Common myeloid progenitor, CD34-positive (primary cell): ENCODE data around the gene EXOG.

Experiments
- CTCF ChIA-PET: fragments of 350-600 bp; sonication (Branson Sonifier 250); formaldehyde crosslinking; loops from one replicate; lab custom pipeline; 2021; ENCODE audit warnings: antibody characterized with exemption; lab: Charles Lee
- POLR2A ChIA-PET: fragments of 350-600 bp; sonication (Branson Sonifier 250); formaldehyde crosslinking; loops from one replicate; lab custom pipeline; 2021; ENCODE audit warnings: antibody characterized with exemption; lab: Charles Lee
- DNase-seq, 3 donors: peaks; one replicate each; pipeline versions ENCODE4 v3.0.0 to v3.0.0-alpha.2; 2013
- H3K27ac ChIP-seq, 2 experiments: 1 replicate in 1 of 2; 2 replicates in 1 of 2; pipeline ENCODE4 v1.7.0; 2013; ENCODE audit warnings: inconsistent platforms in 2 of 2, low read length in 2 of 2, mild to moderate bottlenecking in 2 of 2, low read depth in 1 of 2, moderate library complexity in 1 of 2; ENCODE audit not compliant: severe bottlenecking in 2 of 2, insufficient read depth in 1 of 2, poor library complexity in 1 of 2
- H3K27me3 ChIP-seq, 5 experiments: replicated peaks in 2 of 5; 1 replicate in 3 of 5; 2 replicates in 2 of 5; pipeline versions ENCODE4 v1.6.1 to v1.7.0; 2013; ENCODE audit warnings: low read length in 4 of 5, mild to moderate bottlenecking in 2 of 5, moderate library complexity in 2 of 5, inconsistent platforms in 1 of 5; ENCODE audit not compliant: insufficient read depth in 5 of 5, control insufficient read depth in 4 of 5
- H3K36me3 ChIP-seq, 4 experiments: 1 replicate in 2 of 4; 2 replicates in 2 of 4; pipeline versions ENCODE4 v1.6.1 to v1.7.0; 2013; ENCODE audit warnings: low read length in 3 of 4, control low read depth in 1 of 4, mild to moderate bottlenecking in 1 of 4; ENCODE audit not compliant: control insufficient read depth in 4 of 4, insufficient read depth in 4 of 4
- H3K4me1 ChIP-seq, 4 experiments: 1 replicate in 3 of 4; 2 replicates in 1 of 4; pipeline versions ENCODE4 v1.6.1 to v1.7.1; 2013; ENCODE audit warnings: low read length in 3 of 4, mild to moderate bottlenecking in 3 of 4, control low read depth in 1 of 4, inconsistent platforms in 1 of 4, moderate library complexity in 1 of 4; ENCODE audit not compliant: control insufficient read depth in 4 of 4, insufficient read depth in 4 of 4; ENCODE audit errors: control extremely low read depth in 1 of 4
- H3K4me3 ChIP-seq, 7 experiments: 1 replicate in 4 of 7; 2 replicates in 3 of 7; pipeline versions ENCODE4 v1.5.1 to v1.7.0; 2013; ENCODE audit warnings: mild to moderate bottlenecking in 7 of 7, low read length in 6 of 7, moderate library complexity in 6 of 7, inconsistent platforms in 2 of 7, low read depth in 2 of 7, control low read depth in 1 of 7; ENCODE audit not compliant: insufficient read depth in 4 of 7, control insufficient read depth in 1 of 7; ENCODE audit errors: extremely low read depth in 1 of 7
- H3K9me3 ChIP-seq, 5 experiments: 1 replicate in 4 of 5; 2 replicates in 1 of 5; pipeline versions ENCODE4 v1.6.1 to v1.7.1; 2013; ENCODE audit warnings: low read length in 4 of 5, mild to moderate bottlenecking in 2 of 5, inconsistent platforms in 1 of 5, low read depth in 1 of 5, moderate library complexity in 1 of 5; ENCODE audit not compliant: control insufficient read depth in 4 of 5, insufficient read depth in 2 of 5; ENCODE audit errors: control extremely low read depth in 1 of 5
- WGBS: methylation state at CpG from one replicate; pipeline ENCODE4 v1.1.5; 2013; ENCODE audit not compliant: insufficient coverage; 5-methylcytosine and 5-hydroxymethylcytosine counted together

EXOG gene

DNA sequence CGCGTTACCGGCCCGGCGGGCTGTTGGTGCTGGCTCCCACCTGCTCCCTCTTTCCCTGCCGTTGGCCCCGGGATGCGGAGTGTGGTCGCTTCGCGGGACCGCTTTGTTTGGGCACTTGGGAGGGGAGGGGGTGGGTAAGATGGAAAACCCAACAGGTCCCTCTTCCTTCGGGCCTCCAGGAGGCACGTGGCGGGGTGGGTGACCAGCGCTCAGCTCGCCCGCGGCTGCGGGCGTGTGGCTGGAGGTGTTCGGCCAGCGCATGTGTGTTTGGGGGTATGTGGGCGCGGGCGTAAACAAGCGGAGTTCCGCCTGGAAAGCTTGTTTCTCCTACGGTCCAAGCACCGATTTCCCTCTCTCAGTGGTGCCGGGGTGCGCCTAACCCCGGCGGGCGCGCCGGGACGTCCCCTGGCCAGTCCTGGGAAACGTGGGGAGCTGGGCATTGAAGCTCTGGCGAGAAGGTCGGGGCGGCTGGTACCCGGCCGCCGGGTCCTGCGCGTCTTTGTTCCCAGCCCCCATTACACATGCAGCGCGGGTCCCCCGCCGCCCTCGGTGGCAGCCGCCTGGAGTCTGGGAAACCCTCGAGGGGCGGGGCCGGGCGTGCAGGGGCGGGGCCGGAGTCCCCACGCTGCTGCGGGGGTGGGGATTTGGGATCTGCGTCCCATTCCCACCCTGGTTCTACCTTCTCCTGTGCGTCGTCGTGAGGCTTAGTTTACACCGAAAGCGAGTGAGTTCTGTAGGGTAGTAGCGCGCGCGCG is 41.1 kb upstream of the EXOG start:
- Histone ChIP-seq H3K4me3 (peak overlapping the region; percentile 23 to 93 (median 77)), H3K27ac (no peak overlapping the region), H3K9me3 (peaks cover 0 to 6% (median 2%) of the 10 kb centered on the region in 5 experiments), H3K4me1 (peaks cover 6 to 28% (median 22%) of the 10 kb centered on the region in 4 experiments), H3K27me3 (peaks cover 0 to 28% (median 6%) of the 10 kb centered on the region in 5 experiments), H3K36me3 (no peaks in the 10 kb centered on the region)
- CTCF ChIA-PET, result interaction anchor here (0.9 to 2.5 kb wide), 3 partner anchors 25 to 111 kb away, joined by 4 to 8 read pairs (median 7); partner anchors contain the start of gene XYLB
- POLR2A ChIA-PET, result no interaction called here
- 0% methylated on average over 47 of the region's 72 CpGs for WGBS
- peak in 2 of 3 donors; percentile 3 to 18 for DNase-seq

DNA sequence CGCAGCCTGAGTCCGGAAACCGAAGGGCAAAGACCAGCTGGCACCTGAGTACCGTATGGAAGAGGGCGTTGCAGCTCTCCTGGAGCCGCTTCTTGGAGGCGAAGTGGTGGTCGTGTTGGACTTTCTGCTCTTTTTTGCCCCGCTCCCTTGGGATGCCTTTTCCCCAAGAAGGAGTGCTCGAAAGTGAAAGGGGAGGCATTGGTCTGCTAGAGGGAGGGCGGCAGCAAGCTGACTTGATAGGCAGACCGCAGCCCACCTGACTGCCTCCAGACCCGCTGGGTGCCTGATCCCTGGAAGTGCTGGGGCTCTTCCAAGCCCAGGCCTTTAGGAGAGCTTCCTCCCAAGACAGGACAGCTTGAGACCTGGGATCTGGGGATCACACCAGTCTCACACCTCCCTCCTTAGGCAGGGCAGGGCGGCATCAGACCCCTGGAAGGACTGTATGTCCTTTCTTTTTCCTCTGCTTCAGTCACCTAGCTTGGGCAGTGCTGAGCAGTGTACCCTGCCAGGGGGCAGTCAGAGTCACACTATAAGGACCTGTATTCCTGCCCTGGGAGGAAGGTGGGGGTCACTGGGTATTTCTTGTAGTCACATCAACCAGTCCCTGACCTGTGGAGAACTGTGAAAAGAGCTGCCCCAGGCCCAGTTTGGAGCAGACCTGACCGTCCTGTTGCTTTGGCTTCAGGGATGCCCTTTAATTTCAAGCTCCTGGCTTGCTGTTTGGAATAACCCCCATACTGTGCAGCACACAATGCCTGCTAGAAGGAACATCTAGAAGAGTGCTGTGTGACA is 40.3 kb upstream of the EXOG start:
- Histone ChIP-seq H3K9me3 (peaks cover 0 to 3% (median 0%) of the 10 kb centered on the region in 5 experiments), H3K36me3 (no peaks in the 10 kb centered on the region), H3K27ac (no peak overlapping the region), H3K27me3 (peaks cover 0 to 28% (median 6%) of the 10 kb centered on the region in 5 experiments), H3K4me3 (peak overlapping the region; percentile 23 to 93 (median 77)), H3K4me1 (peaks cover 6 to 28% (median 22%) of the 10 kb centered on the region in 4 experiments)
- peak in 2 of 3 donors; percentile 48 to 59 for DNase-seq
- ChIA-PET CTCF (interaction anchor here (0.9 to 2.5 kb wide), 4 partner anchors 24 to 112 kb away, joined by 3 to 8 read pairs (median 6); partner anchors contain the start of gene XYLB), POLR2A (no interaction called here)
- WGBS, result 12% methylated on average over 14 of the region's 15 CpGs

DNA sequence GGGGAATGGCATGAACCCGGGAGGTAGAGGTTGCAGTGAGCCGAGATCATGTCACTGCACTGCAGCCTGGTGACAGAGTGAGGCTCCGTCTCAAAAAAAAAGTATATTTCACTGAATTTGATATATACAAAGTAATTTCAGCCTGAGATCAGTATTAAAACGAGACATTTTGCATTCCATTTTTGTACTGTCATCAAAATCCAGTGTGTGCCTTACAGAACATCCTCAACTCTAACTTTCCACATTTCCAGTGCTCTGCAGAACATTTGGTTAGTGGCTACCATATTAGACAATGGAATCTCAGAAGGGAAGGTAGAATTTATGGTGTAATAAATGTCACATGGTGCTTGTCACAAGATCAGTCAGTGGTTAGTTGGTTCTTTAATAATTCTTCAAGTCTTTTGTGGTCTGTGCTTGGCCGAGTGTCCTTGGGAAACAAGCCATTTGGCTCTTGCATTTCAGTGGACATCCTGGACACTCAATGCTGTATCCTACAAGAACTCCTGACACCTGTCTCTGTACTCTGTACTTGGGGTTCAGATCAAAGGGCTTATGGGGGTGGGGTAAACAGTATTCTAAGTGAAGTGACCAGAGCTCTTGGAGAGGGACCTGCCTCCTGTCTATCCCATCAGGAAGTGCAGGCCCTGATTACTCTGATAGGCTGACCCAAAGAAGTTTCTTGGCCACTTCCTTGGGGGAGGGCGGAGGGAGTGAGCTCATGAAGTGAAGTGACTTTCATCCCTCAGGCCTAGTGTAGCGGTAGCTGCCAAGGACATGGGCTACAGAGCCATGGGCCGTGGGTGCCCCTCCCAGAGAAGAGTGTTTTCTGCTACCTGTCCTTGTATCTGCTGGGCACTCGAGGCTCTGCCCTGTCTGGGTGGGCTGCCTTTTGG is 38.8 kb upstream of the EXOG start:
- DNase-seq, result no peak
- 97% methylated on average over 7 of the region's 9 CpGs for WGBS
- Histone ChIP-seq H3K36me3 (no peaks in the 10 kb centered on the region), H3K4me1 (peaks cover 6 to 28% (median 22%) of the 10 kb centered on the region in 4 experiments), H3K27me3 (peaks cover 0 to 26% (median 4%) of the 10 kb centered on the region in 5 experiments), H3K9me3 (no peaks in the 10 kb centered on the region), H3K4me3 (no peak overlapping the region), H3K27ac (no peak overlapping the region)
- CTCF ChIA-PET, result interaction anchor here (1.0 to 1.7 kb wide), 3 partner anchors 22 to 96 kb away, joined by 3 to 7 read pairs (median 3); no protein-coding TSS in a partner anchor
- POLR2A ChIA-PET, result no interaction called here

DNA sequence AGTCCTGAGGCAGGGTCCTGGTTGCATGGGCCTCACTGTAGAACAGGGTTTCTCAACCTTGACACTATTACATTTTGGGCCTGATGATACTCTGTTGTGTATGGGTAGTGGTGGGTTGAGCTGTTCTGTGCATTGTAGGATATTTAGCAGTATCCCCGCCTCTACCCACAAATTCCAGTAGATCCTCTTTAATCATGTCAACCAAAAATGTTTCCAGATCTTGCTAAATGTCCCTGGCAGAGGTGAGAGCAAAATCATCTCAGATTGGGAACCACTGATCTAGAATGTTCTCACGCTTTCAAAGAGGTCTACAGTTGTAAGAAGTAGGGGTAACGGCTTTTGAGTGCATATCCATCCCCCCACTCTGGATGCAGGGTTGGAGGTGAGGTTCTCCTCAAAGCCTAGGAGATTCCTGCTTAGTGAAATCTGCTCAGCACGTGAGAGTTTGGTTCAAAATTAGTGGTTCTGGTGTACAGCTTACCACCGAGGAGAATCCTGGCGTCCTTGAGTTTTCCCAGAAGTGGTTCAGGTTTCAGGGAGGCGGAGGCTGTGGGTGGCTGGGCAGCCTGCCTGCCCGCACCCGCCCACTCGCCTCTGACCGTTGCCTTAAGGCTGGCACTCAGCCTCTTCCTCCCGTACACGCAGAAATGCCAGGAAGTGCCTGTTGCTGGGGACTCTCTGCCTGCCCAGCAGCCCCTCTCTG is 37.2 kb upstream of the EXOG start:
- POLR2A ChIA-PET, result no interaction called here
- Histone ChIP-seq H3K27me3 (peaks cover 0 to 17% (median 0%) of the 10 kb centered on the region in 5 experiments), H3K4me1 (peaks cover 0 to 21% (median 19%) of the 10 kb centered on the region in 4 experiments), H3K36me3 (no peaks in the 10 kb centered on the region), H3K9me3 (peaks cover 0 to under 1% (median 0%) of the 10 kb centered on the region in 5 experiments), H3K27ac (no peak overlapping the region), H3K4me3 (no peak overlapping the region)
- no peak for DNase-seq
- CTCF ChIA-PET, result interaction anchor here (1.1 to 1.7 kb wide), 2 partner anchors 21 to 98 kb away, joined by 3 to 7 read pairs; no protein-coding TSS in a partner anchor
- 86% methylated on average over 11 of the region's 13 CpGs for WGBS

DNA sequence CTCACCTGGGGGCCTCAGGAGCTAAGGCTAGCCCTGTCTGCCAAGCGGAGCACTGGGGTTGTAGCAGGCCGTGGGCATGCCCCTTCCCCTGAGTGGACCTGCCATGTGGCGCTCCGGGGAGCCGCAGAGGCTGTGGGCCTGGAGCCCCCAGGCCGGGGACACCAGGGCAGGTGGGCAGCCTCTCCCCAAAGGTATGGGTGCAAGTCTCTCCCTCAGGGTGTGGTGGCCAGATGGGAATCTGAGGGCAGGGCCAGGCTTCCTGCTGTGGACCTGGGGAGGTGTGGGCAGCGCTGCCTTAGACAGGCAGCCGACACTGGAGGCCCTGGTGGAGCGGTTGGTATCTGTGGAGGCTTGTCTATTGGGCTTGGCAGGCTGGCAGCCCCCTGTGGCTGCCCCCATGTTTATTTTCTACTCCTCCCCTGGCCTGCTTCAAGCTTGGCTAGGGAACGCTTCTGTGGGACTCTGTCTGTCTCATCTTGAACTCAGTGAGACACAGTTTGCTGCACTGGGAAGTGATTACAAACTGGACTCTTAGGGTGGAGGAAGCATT is 36.6 kb upstream of the EXOG start:
- CTCF ChIA-PET, result no interaction called here
- POLR2A ChIA-PET, result no interaction called here
- Histone ChIP-seq H3K4me1 (peaks cover 0 to 15% (median 14%) of the 10 kb centered on the region in 4 experiments), H3K27ac (no peak overlapping the region), H3K27me3 (peaks cover 0 to 15% (median 0%) of the 10 kb centered on the region in 5 experiments), H3K9me3 (peaks cover 0 to 6% (median 0%) of the 10 kb centered on the region in 5 experiments), H3K4me3 (no peak overlapping the region), H3K36me3 (no peaks in the 10 kb centered on the region)
- DNase-seq, result no peak
- whole genome bisulfite sequencing, result 97% methylated on average over 7 of the region's 10 CpGs
